ENCODE measurements around the gene AMBP.

DNA sequence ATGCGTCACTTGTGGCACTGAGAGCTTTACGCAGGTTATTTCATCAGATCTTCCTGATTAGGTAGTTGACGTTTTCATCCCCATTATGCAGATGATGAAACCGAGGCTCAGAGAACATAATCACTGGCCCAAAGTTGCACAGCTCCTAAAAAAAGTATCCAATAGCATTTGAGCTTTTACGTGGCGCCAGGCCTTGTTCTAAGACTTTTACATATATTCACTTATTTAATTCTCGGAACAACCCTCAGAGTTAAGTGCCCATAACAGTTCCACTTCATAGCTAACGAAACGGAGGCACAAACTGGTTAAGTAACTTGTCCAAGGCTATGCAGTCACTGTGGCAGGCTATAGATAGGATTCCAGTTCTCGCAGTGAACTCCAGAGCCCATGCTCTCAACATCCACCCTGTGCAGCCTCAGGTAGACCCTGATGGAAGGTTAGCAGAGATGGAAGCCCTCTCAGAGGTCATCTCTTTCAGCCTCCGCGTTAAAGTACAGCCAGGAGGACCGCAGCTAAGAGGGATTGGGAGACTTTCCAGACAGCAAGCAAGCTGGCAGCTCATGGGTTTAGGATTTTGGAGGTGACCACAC, 39.3 kb downstream of the AMBP start:
- TF ChIP-seq, protein P1, sequence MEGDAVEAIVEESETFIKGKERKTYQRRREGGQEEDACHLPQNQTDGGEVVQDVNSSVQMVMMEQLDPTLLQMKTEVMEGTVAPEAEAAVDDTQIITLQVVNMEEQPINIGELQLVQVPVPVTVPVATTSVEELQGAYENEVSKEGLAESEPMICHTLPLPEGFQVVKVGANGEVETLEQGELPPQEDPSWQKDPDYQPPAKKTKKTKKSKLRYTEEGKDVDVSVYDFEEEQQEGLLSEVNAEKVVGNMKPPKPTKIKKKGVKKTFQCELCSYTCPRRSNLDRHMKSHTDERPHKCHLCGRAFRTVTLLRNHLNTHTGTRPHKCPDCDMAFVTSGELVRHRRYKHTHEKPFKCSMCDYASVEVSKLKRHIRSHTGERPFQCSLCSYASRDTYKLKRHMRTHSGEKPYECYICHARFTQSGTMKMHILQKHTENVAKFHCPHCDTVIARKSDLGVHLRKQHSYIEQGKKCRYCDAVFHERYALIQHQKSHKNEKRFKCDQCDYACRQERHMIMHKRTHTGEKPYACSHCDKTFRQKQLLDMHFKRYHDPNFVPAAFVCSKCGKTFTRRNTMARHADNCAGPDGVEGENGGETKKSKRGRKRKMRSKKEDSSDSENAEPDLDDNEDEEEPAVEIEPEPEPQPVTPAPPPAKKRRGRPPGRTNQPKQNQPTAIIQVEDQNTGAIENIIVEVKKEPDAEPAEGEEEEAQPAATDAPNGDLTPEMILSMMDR (IDR thresholded peaks at IDR 0.05; ENCODE audit: low read depth, low read length): no peak
- no peak for TF ChIP-seq EZH2phosphoT487 (IDR thresholded peaks at IDR 0.05; ENCODE audit: low read depth)
